ENCODE measurements around the gene FAM47E. TPM values are rescaled to one million over a fixed set of nuclear protein-coding genes. Genes with fewer than 3 reads are reported as not detected.

FAM47E gene
- total and polyA plus RNA-seq, 7 donors, result 1.2 to 4.6 (median 2.5) TPM

- Histone ChIP-seq H3K4me1 (peaks cover 3% of the 10 kb centered on the region), H3K4me3 (no peak overlapping the region), H3K27me3 (ENCODE audit: insufficient read depth in 3 of 3, low read length in 2 of 3) (no peaks in the 10 kb centered on the region), H3K27ac (no peak overlapping the region), H3K36me3 (ENCODE audit: insufficient read depth in 1 of 2, low read depth in 1 of 2) (no peaks in the 10 kb centered on the region), H3K9me3 (no peaks in the 10 kb centered on the region)
- WGBS, 3 donors, result 70 to 88% (median 87%) methylated on average over 6 of the region's 6 CpGs
- no peak for DNase-seq
- TF ChIP-seq, protein P1, sequence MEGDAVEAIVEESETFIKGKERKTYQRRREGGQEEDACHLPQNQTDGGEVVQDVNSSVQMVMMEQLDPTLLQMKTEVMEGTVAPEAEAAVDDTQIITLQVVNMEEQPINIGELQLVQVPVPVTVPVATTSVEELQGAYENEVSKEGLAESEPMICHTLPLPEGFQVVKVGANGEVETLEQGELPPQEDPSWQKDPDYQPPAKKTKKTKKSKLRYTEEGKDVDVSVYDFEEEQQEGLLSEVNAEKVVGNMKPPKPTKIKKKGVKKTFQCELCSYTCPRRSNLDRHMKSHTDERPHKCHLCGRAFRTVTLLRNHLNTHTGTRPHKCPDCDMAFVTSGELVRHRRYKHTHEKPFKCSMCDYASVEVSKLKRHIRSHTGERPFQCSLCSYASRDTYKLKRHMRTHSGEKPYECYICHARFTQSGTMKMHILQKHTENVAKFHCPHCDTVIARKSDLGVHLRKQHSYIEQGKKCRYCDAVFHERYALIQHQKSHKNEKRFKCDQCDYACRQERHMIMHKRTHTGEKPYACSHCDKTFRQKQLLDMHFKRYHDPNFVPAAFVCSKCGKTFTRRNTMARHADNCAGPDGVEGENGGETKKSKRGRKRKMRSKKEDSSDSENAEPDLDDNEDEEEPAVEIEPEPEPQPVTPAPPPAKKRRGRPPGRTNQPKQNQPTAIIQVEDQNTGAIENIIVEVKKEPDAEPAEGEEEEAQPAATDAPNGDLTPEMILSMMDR (IDR thresholded peaks at IDR 0.05), result no peak
- no peak for ATAC-seq
- intact Hi-C loops (cut with DNase I), result loop anchor here (5.0 to 10.0 kb wide), 4 partner anchors 36 to 249 kb away; no protein-coding TSS in a partner anchor
Observed at GRCh38 chr4:76256032-76256431, 4.5 kb downstream of the FAM47E start.

- intact Hi-C loops (cut with DNase I), result loop anchor here (5.0 to 10.0 kb wide), 4 partner anchors 35 to 248 kb away; no protein-coding TSS in a partner anchor
- peaks cover 3% of the 10 kb centered on the region for H3K4me1 ChIP-seq
- no peaks in the 10 kb centered on the region for H3K9me3 ChIP-seq
- H3K27ac ChIP-seq, result no peak overlapping the region
- H3K27me3 ChIP-seq (ENCODE audit: insufficient read depth in 3 of 3, low read length in 2 of 3), result no peaks in the 10 kb centered on the region
- WGBS, 3 donors, result 78 to 93% (median 88%) methylated on average over 1 of the region's 1 CpG
- no peak overlapping the region for H3K4me3 ChIP-seq
- no peaks in the 10 kb centered on the region for H3K36me3 ChIP-seq (ENCODE audit: insufficient read depth in 1 of 2, low read depth in 1 of 2)
- TF ChIP-seq, protein P1 (IDR thresholded peaks at IDR 0.05), result no peak
- DNase-seq, result no peak
- ATAC-seq, result no peak
Observed at GRCh38 chr4:76256968-76257367, 5.4 kb downstream of the FAM47E start.

DNA sequence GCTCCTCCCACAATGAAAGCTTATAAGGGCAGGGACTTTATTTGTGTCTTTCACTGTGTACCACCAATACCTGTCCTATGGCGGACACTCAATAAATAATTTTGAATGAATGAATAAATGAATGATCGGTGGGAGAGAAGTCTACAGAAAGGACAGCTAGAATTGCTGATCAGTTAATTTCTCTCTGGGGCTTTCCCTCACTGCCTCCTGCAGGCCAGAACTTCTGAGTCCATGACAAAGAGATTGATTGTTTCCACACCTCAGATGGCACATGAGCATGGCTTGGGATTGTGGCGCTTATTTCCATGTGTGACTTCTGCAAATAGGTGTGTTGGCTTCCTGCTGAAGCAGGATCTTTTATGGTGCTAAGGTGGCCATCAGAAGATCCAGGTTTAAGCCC, 6.3 kb downstream of the FAM47E start:
- no peak for DNase-seq
- H3K27ac ChIP-seq, result no peak overlapping the region
- TF ChIP-seq, protein P1 (IDR thresholded peaks at IDR 0.05), result no peak
- no peak for ATAC-seq
- no peaks in the 10 kb centered on the region for H3K4me1 ChIP-seq
- no peaks in the 10 kb centered on the region for H3K27me3 ChIP-seq (ENCODE audit: insufficient read depth in 3 of 3, low read length in 2 of 3)
- WGBS, 3 donors, result 92 to 97% (median 93%) methylated on average over 3 of the region's 3 CpGs
- H3K4me3 ChIP-seq, result no peak overlapping the region
- intact Hi-C loops (cut with DNase I), result loop anchor here (5.0 to 10.0 kb wide), 4 partner anchors 34 to 247 kb away; no protein-coding TSS in a partner anchor
- H3K9me3 ChIP-seq, result no peaks in the 10 kb centered on the region
- no peaks in the 10 kb centered on the region for H3K36me3 ChIP-seq (ENCODE audit: insufficient read depth in 1 of 2, low read depth in 1 of 2)

DNA sequence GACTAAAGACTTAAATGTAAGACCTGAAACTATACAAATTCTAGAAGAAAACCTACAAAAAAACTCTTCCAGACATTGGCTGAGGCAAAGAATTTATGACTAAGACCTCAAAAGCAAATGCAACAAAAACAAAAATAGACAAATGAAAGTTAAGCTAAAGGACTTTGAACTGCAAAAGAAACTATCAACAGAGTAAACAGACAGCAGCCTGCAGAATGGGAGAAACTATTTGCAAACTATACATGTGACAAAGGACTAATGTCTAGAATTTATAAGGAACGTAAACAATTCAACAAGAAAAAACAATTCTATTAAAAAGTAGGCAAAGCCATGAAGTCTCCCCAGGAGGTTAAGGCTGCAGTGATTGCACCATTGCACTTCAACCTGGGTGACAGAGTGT, 9.1 kb downstream of the FAM47E start:
- DNase-seq (no peak), ATAC-seq (no peak)
- H3K27me3 ChIP-seq (ENCODE audit: insufficient read depth in 3 of 3, low read length in 2 of 3), result no peaks in the 10 kb centered on the region
- TF ChIP-seq, protein P1 (IDR thresholded peaks at IDR 0.05), result no peak
- H3K36me3 ChIP-seq (ENCODE audit: insufficient read depth in 1 of 2, low read depth in 1 of 2), result peaks cover 0 to 18% of the 10 kb centered on the region in 2 donors
- no peaks in the 10 kb centered on the region for H3K9me3 ChIP-seq
- no peaks in the 10 kb centered on the region for H3K4me1 ChIP-seq
- intact Hi-C loops (cut with DNase I), result no loop called here
- H3K27ac ChIP-seq, result no peak overlapping the region
- H3K4me3 ChIP-seq, result no peak overlapping the region
- 0 to 100% (median 95%) methylated on average over 1 of the region's 1 CpG for WGBS, 3 donors

DNA sequence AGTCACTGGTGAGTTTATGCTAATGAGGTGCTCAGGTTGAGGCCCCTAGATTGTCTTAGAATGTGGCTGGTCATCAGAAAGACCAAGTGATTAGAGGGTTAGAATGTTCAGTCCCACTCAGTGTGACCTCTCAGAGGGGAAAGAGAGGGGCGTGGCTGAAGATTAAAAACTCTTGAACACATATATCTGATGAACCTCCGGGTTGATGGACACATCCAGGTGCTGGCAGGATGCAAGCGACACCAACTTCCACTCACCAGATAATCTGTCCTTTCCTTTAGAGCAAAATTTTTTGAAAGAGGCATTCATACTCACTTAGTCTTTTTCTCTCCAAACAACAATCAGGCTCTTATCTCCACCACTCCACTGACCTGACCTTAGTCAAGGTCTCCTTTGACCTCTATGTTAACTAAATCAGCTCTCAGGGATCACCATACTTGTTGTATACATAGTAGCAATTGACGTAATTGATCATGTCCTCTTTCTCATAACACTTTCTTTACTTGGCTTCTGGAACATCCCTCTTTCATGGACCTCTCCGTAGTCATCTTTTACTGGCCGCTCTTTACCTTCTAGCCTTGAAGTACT, 14.2 kb downstream of the FAM47E start:
- Histone ChIP-seq H3K4me3 (no peak overlapping the region), H3K9me3 (no peaks in the 10 kb centered on the region), H3K36me3 (ENCODE audit: insufficient read depth in 1 of 2, low read depth in 1 of 2) (peaks cover 0 to 34% of the 10 kb centered on the region in 2 donors), H3K27ac (no peak overlapping the region), H3K4me1 (no peaks in the 10 kb centered on the region), H3K27me3 (ENCODE audit: insufficient read depth in 3 of 3, low read length in 2 of 3) (no peaks in the 10 kb centered on the region)
- DNase-seq (no peak), ATAC-seq (no peak)
- TF ChIP-seq, protein P1 (IDR thresholded peaks at IDR 0.05), result no peak
- intact Hi-C loops (cut with DNase I), result no loop called here
- 81 to 84% (median 84%) methylated on average over 6 of the region's 6 CpGs for WGBS, 3 donors
